Kidney (tissue), 14 donors: Measurements from ENCODE around the gene FANCC. TPM values are rescaled to one million over a fixed set of nuclear protein-coding genes. Genes with fewer than 3 reads are reported as not detected.

Experiments used
- DNase-seq, 5 donors: peaks; one replicate each; pipeline ENCODE4 v3.0.0-alpha.2; 2013 to 2020
- FAIRE-seq: peaks from 2 replicates; lab custom pipeline; 2012; peaks lifted over from hg19 to GRCh38; lab: Jason Lieb, UNC
- H3K27ac ChIP-seq, 2 donors: one replicate each; pipeline ENCODE4 v1.7.0; 2013; ENCODE audit warnings: low read depth in 2 of 2, low read length in 2 of 2, inconsistent platforms in 1 of 2
- H3K27me3 ChIP-seq: one replicate; pipeline ENCODE4 v1.7.1; 2013; ENCODE audit warnings: low read length, inconsistent platforms; ENCODE audit not compliant: control insufficient read depth, insufficient read depth
- H3K36me3 ChIP-seq, 3 donors: one replicate each; pipeline versions ENCODE4 v1.7.0 to v1.7.1; 2013; ENCODE audit warnings: low read length in 3 of 3, control low read depth in 1 of 3, inconsistent platforms in 1 of 3; ENCODE audit not compliant: insufficient read depth in 3 of 3, control insufficient read depth in 2 of 3
- H3K4me1 ChIP-seq, 3 donors: one replicate each; pipeline versions ENCODE4 v1.7.0 to v1.7.1; 2013; ENCODE audit warnings: low read length in 3 of 3, inconsistent platforms in 1 of 3, low read depth in 1 of 3; ENCODE audit not compliant: control insufficient read depth in 2 of 3, insufficient read depth in 2 of 3
- H3K4me3 ChIP-seq, 3 donors: one replicate each; pipeline versions ENCODE4 v1.7.0 to v1.8.1; 2013; ENCODE audit warnings: low read length in 3 of 3, control low read depth in 1 of 3, inconsistent platforms in 1 of 3
- H3K9ac ChIP-seq, 3 donors: one replicate each; pipeline versions ENCODE4 v1.7.0 to v1.7.1; 2013; ENCODE audit warnings: low read length in 3 of 3, control low read depth in 1 of 3, inconsistent platforms in 1 of 3
- H3K9me3 ChIP-seq, 3 donors: one replicate each; pipeline versions ENCODE4 v1.7.0 to v1.7.1; 2013; ENCODE audit warnings: low read length in 3 of 3, control low read depth in 1 of 3, inconsistent platforms in 1 of 3; ENCODE audit not compliant: control insufficient read depth in 2 of 3, insufficient read depth in 1 of 3
- CTCF ChIP-seq: IDR thresholded peaks from 3 replicates; pipeline ENCODE4 v1.5.1; 2012; ENCODE audit warnings: mild to moderate bottlenecking, moderate library complexity, borderline replicate concordance; ENCODE audit not compliant: insufficient read depth; ENCODE audit errors: extremely low read depth
- intact Hi-C: fragments of 100-400 bp; cut with DNase I; formaldehyde crosslinking; loops from one replicate; pipeline ENCODE4 v1.11.1; 2022
- polyA plus RNA-seq: library from polyadenylated mRNA; stranded (reverse); fragments of 350-450 nt; fragmentation: Illumina TruSeq; extraction: RNeasy Lipid Tissue Mini Kit (QIAGEN cat#74804); gene quantifications from one replicate; pipeline ENCODE4 v1.2.3, GENCODE V29; 2014; ENCODE audit warnings: low read depth, low replicate concordance; ENCODE audit not compliant: insufficient read depth
- total RNA-seq: library from RNA; stranded (reverse); fragmentation: NEBNext Ultra II Directional; extraction: Animal tissue kit (Norgen Biotek cat#: 25700); gene quantifications from one replicate; pipeline ENCODE4 v1.2.1, GENCODE V29; 2021
- donor health status: control.
- donor health status: control.
- donor health status: control.
- donor health status: control.
- donor health status: control.
- donor health status: DM: yes; HTN: yes; CAD: no.
- donor health status: Normal renal cell carcinoma (clear cell type).

The FANCC gene
- total and polyA plus RNA-seq, 2 donors from 2014 or later = 7.5 to 10.8 TPM

- no peaks in the 10 kb centered on the region for H3K27me3 ChIP-seq
- no peak overlapping the region for H3K4me3 ChIP-seq
- H3K27ac ChIP-seq = no peak overlapping the region
- no peak overlapping the region for H3K9ac ChIP-seq
- intact Hi-C loops = no loop called here
- DNase-seq = peak in 2 of 5 donors; percentile 32 to 53
- H3K4me1 ChIP-seq = peaks cover 0 to 2% (median 2%) of the 10 kb centered on the region in 3 donors
- no peaks in the 10 kb centered on the region for H3K9me3 ChIP-seq
- FAIRE-seq = no peak
- H3K36me3 ChIP-seq = peaks cover 6 to 12% (median 10%) of the 10 kb centered on the region in 3 donors
- TF ChIP-seq CTCF = no peak
Observed at GRCh38 chr9:95116002-95116807, 201.3 kb downstream of the FANCC start.

GRCh38 chr9:95115104-95115503 lies 202.4 kb downstream of the FANCC start:
- no peak for DNase-seq
- Histone ChIP-seq H3K4me1 (peaks cover 0 to 2% (median 2%) of the 10 kb centered on the region in 3 donors), H3K9me3 (no peaks in the 10 kb centered on the region), H3K27me3 (no peaks in the 10 kb centered on the region), H3K27ac (no peak overlapping the region), H3K9ac (no peak overlapping the region), H3K4me3 (no peak overlapping the region), H3K36me3 (peaks cover 6 to 15% (median 14%) of the 10 kb centered on the region in 3 donors)
- TF ChIP-seq CTCF = no peak
- intact Hi-C loops = no loop called here
- FAIRE-seq = no peak

- TF ChIP-seq CTCF = no peak
- H3K27me3 ChIP-seq = no peaks in the 10 kb centered on the region
- H3K4me3 ChIP-seq = no peak overlapping the region
- DNase-seq (peak in 1 of 5 donors; percentile 41), FAIRE-seq (no peak)
- H3K27ac ChIP-seq = no peak overlapping the region
- H3K4me1 ChIP-seq = peaks cover 0 to 4% (median 2%) of the 10 kb centered on the region in 3 donors
- H3K9ac ChIP-seq = no peak overlapping the region
- no peaks in the 10 kb centered on the region for H3K9me3 ChIP-seq
- intact Hi-C loops = no loop called here
- peaks cover 6 to 22% (median 20%) of the 10 kb centered on the region in 3 donors for H3K36me3 ChIP-seq
Observed at GRCh38 chr9:95112436-95113280, 204.9 kb downstream of the FANCC start.
